T-helper 1 cell (primary cell): ENCODE results near the gene CDC42BPG.
"Not testable (repeated sequence)": the region's sequence is repeated elsewhere in the genome, so short reads cannot be mapped to it uniquely, and the experiment has no call there.

ENCODE experiments used
- DNase-seq, 5 donors: peaks; one replicate each; pipeline ENCODE4 v3.0.0-alpha.2; 2012 to 2020

Gene CDC42BPG

GRCh38 chr11:64834031-64834722, 10.3 kb downstream of the CDC42BPG start:
- no peak for DNase-seq

- DNase-seq, result no peak
These were observed 10.9 kb downstream of the CDC42BPG start for GRCh38 chr11:64833509-64833908.

GRCh38 chr11:64833198-64833502, 11.3 kb downstream of the CDC42BPG start:
- DNase-seq, result no peak

- DNase-seq, result no peak
These were observed 11.8 kb downstream of the CDC42BPG start for GRCh38 chr11:64832467-64833197.

DNA sequence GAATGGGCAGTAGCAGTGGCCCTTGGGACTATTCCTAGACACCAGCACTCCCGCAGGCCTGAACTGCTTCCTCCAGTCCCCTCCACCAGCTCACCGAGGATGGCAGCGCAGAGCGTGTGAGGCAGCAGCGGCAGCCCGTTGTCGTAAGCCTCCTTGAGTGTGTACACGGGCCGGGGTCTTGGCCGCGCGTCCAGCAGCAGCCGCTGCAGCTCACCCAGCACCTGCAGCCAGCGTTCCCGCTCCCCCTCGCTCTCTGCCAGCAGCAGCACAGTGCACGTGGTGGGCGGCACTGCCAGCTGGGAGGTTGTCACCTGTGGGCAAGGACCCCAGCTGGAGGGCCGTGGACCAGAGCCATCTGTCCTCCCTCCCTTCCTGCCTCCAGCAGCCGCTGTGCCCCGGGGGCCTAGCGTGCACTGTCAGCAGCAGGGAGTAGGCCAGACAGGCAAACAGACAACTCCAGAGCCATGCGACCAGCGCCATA, 13.0 kb downstream of the CDC42BPG start:
- DNase-seq, result no peak

GRCh38 chr11:64829536-64830251, 14.8 kb downstream of the CDC42BPG start:
- DNase-seq, result no peak

DNA sequence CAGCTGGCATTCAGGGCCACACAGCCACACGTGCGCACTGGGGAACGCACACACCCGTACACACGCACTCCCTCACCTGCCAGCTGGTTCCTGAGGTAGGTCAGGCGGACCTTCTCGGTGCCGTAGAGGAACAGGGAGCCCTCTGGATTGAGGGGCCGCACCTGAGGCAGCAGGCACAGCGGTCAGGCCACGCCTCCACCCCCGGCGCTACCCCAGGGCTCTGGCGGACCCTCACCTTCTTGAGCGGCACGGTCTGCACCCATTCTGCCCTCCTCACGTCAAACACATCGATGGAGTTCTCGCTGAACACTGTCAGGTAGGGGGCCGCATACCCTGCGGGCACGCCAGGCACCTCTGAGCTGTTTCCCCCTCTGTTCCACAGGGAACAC, 17.0 kb downstream of the CDC42BPG start:
- DNase-seq, result no peak

DNA sequence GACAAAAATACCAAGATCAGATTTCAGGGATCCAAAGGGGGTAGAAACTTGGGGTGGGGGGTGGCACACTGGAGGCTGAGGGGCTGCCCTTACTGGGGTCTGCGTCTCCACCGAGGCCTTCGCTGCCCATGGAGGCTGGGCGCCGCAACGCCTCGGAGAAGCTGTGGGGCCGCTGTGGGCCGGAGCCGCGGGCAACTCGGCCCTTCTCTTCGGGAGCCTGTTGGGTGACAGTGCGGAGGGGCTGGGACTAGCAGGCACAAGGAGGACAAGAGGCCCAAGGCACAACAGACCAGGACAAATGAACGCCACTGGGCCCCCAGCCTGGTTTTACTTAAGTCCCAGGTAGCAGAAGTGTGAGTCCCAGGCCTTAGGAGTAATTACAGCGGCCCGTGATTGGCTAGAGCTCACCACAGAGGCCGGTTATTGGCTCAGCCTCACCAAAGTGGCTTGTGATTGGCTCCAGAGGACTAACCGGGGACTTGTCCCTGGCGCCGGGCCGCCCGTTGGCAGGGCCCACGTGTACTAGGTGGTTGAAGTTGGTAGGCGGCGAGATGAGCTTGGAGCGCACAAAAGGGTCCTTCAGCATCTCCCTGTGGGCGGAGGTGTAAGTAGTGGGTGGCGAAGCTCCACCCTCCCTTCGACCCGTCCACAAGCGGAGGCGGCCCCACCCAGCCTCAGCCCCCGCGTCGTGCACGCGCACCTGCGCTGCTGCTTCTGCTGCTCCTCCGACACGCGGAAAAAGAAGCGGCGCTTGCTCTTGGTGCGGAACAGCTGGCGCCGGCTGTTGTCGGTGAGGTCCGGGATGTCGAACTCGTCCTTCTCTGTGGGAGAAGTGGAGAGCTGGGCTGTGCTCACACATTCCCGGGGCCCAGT, 17.6 kb downstream of the CDC42BPG start:
- DNase-seq, result no peak

- DNase-seq, result no peak
These were observed 18.4 kb downstream of the CDC42BPG start for GRCh38 chr11:64826062-64826461.

DNA sequence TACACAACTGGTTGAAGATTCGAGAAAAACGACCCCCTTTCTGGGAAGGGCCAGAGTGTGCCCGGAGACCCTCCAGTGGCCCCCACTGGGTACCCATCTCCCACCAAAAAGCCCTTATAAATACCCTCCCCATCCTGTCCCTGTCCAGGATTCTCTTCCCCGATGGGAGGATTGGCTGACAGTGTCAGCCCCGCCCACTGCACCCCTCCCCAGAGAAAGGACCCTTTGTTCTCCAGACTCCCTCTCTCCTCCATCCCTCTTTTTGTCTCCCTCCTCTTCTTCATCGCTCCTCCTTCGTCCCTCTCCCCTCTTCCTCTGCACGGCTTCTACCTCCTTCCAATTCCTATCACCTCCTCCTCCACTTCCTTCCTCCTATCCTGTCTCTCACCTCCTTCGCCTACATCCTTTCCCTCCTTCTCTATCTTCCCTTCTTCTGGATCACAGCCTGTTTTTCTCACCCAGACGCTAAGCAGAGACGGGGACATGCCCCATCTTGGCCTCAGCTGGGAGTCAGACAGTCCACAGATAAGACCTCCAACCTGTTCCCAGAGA, 20.8 kb downstream of the CDC42BPG start:
- no peak for DNase-seq

GRCh38 chr11:64817476-64817875, 27.0 kb downstream of the CDC42BPG start:
- DNase-seq, result no peak

- DNase-seq, result not testable (repeated sequence)
These were observed 29.0 kb downstream of the CDC42BPG start for GRCh38 chr11:64815433-64815832.

DNA sequence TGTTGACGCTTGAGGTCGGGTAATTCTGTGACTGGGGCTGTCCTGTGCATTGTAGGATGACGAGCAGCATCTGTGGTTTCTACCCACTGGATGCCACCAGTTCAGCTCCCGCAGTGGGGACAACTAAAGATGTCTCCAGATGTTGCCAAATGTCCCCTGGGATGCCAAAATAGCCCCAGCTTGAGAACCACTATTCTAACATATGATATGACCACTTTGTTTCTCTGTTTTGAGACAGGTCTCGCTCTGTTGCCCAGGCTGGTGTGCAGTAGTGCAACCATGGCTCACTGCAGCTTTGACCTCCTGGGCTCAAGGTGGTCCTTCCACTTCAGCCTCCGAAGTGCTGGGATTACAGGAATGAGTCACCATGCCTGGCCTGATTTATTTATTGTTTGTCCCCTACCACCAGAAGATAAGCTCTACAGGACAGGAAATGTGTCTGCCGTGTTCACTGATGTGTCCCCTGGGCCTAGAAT, 29.7 kb downstream of the CDC42BPG start:
- no peak for DNase-seq

DNA sequence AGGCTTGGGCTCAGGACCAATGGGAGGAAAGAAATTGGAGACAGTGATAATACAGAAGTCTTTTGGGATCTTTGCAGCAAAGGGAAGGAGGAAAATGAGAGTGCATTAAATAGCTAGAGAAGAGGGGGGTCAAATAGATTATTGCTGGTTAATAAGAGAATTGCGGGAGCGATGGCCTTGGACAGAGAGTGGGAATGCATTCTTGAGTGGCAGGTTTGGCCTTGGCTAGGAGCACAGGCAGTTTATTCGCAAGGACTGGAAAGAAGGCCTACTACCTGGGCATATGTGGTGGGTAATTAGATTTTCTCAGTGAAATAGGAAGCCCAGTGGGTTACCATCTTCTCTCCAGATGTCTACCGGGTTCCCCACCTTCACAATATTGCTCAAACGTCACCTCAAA, 30.6 kb downstream of the CDC42BPG start:
- DNase-seq, result no peak

- peak in 2 of 5 donors; percentile 41 to 54 for DNase-seq
These were observed 33.6 kb downstream of the CDC42BPG start for GRCh38 chr11:64810891-64811272.

DNA sequence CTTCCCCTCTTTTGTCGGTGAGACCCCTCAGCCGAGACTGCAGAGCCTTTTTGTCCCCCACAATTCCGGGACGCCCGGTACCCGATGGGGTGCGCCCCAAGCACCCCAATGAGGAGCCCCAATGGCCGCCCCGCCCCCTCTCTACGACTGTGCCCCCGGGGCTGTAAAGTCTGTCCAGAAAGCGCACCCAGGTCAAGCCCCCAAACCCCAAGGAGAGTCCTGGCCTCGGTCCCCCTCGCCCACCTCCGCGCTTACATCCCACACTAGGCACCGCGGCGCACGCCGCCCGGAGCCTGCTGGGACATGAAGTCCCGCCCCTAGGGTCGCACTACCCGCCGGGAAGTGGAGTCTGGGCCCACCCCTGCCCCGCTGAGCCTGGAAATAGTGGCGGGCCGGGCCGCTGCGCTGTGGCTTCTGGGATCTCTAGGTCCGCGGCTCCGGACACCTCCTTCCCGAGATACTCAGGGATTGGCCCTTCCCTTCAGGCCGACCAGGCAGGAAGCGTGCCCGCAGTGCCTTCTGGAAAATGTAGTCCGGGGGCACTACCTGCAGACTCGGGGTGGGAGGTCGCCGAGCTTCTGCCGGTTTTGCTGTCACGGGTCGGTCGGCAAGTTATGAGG, 34.1 kb downstream of the CDC42BPG start, which contains the start of gene MEN1:
TSS of gene MEN1 (minus strand) at position 281 of the 620 bp plus-strand sequence. CDS start 442 bp downstream, outside the sequence.
- peak; percentile 52 to 86 (median 64) for DNase-seq

- DNase-seq, result no peak
These were observed 34.6 kb downstream of the CDC42BPG start for GRCh38 chr11:64809781-64810241.

DNA sequence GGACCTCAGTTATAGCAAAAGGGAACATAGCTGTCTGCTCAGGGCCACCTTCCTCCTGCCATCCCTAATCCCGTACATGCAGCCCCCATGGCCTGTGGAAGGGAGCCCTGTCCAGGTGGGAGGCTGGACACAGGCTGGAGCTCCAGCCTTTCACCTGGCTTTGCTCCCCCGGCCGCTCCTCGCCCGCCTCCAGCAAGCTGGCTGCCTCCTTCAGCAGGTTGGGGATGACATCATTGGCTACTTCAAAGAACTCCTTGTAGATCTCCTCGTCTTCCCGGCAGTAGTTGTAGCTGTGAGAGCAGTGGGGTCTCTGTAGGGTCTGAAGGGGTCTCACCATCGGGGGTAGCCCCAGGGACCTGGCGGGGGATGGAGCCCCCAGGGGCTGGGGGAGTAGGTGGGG, 39.0 kb downstream of the CDC42BPG start:
- no peak for DNase-seq

GRCh38 chr11:64804346-64805210, 39.9 kb downstream of the CDC42BPG start:
- no peak for DNase-seq

DNA sequence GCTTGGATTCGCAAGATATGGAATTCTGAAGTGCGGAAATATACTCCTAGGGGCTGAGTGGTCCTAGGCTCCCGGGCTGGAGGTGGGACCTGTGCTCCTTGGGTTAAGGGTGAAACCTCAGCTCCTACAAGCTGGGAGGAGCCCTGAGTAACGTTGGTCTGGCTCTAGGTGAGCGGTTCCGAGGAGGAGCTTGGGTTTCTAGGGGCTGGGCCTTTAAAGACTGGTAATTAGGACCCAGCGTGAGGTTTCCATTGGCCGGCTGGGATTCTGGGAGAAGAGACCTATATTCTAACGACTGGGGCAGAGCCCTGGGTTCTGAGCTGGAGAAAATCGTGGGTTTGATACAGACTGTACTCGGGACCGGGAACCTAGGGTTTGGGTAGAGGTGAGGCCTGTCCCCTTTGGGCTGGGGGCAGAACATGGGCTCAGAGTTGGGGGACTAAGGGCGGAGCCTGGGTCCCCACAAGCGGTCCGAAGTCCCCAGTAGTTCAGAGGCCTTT, 40.6 kb downstream of the CDC42BPG start:
- DNase-seq, result no peak
